WTC11 (cell line): Measurements from ENCODE around the gene C1QTNF8.

ENCODE experiments used
- AFF4 ChIP-seq: sonication (generic); formaldehyde crosslinking; IDR thresholded peaks from 2 replicates; pipeline ENCODE4 v1.8.1; 2023; ENCODE audit warnings: mild to moderate bottlenecking, missing genetic modification reagents, borderline replicate concordance
- ATF6 ChIP-seq: sonication (generic); formaldehyde crosslinking; IDR thresholded peaks from 2 replicates; pipeline ENCODE4 v1.8.1; 2023; ENCODE audit warnings: mild to moderate bottlenecking, missing genetic modification reagents
- CTCF ChIP-seq: fragments of 200-600 bp; IDR thresholded peaks from 2 replicates; pipeline ENCODE4 v1.8.0; 2022; ENCODE audit warnings: antibody characterized with exemption
- E2F1 ChIP-seq: sonication (generic); formaldehyde crosslinking; IDR thresholded peaks from 2 replicates; pipeline ENCODE4 v1.8.0; 2022; ENCODE audit warnings: mild to moderate bottlenecking, missing genetic modification reagents
- FOXJ3 ChIP-seq: sonication (generic); formaldehyde crosslinking; IDR thresholded peaks from 2 replicates; pipeline ENCODE4 v1.9.0; 2021; ENCODE audit warnings: missing genetic modification reagents, mild to moderate bottlenecking, borderline replicate concordance
- FOXP1 ChIP-seq: sonication (generic); formaldehyde crosslinking; IDR thresholded peaks from 2 replicates; pipeline ENCODE4 v1.8.0; 2022; ENCODE audit warnings: missing genetic modification reagents, mild to moderate bottlenecking, moderate library complexity, borderline replicate concordance
- IRF2 ChIP-seq: sonication (generic); formaldehyde crosslinking; IDR thresholded peaks from 2 replicates; pipeline ENCODE4 v1.8.0; 2022; ENCODE audit warnings: low read depth, missing genetic modification reagents, borderline replicate concordance
- NFE2L1 ChIP-seq: sonication (generic); formaldehyde crosslinking; IDR thresholded peaks from 2 replicates; pipeline ENCODE4 v1.8.1; 2023; ENCODE audit warnings: missing genetic modification reagents
- TCF7 ChIP-seq: sonication (generic); formaldehyde crosslinking; IDR thresholded peaks from 2 replicates; pipeline ENCODE4 v1.8.0; 2022; ENCODE audit warnings: mild to moderate bottlenecking, low read depth, missing genetic modification reagents, moderate library complexity
- TEAD1 ChIP-seq: sonication (generic); formaldehyde crosslinking; IDR thresholded peaks from 2 replicates; pipeline ENCODE4 v1.8.0; 2022; ENCODE audit warnings: mild to moderate bottlenecking, missing genetic modification reagents
- ZNF281 ChIP-seq: sonication (generic); formaldehyde crosslinking; IDR thresholded peaks from 2 replicates; pipeline ENCODE4 v1.8.0; 2023; ENCODE audit warnings: mild to moderate bottlenecking, missing genetic modification reagents
- ZNF416 ChIP-seq: fragments of 250-450 bp; sonication (Bioruptor Pico); IDR thresholded peaks from 2 replicates; pipeline ENCODE4 v1.9.0; 2021; ENCODE audit warnings: mild to moderate bottlenecking, inconsistent platforms

- TF ChIP-seq IRF2 (CRISPR knock-in tag) (no peak), CTCF (no peak), TEAD1 (CRISPR knock-in tag) (no peak), FOXJ3 (CRISPR knock-in tag) (no peak), ZNF416 (CRISPR knock-in tag) (no peak), NFE2L1 (CRISPR knock-in tag) (no peak), ATF6 (CRISPR knock-in tag) (no peak), E2F1 (CRISPR knock-in tag) (no peak), FOXP1 (CRISPR knock-in tag) (no peak), TCF7 (CRISPR knock-in tag) (no peak), ZNF281 (no peak), AFF4 (CRISPR knock-in tag) (no peak)
Observed at GRCh38 chr16:1095450-1096168, 435 bp downstream of the C1QTNF8 start.
